ENCODE measurements around the gene APOBEC3F.

GRCh38 chr22:39080052-39080762 lies 39.5 kb downstream of the APOBEC3F start:
- TF ChIP-seq CTCF (IDR thresholded peaks at IDR 0.05; ENCODE audit: borderline replicate concordance, extremely low read depth, low read length, poor library complexity, severe bottlenecking) (no peak), EZH2 (IDR thresholded peaks at IDR 0.05; ENCODE audit: borderline replicate concordance, low read depth, low read length, severe bottlenecking) (no peak)
